SK-N-MC (cell line): ENCODE results near the gene FADS2.

Experiments
- EZH2 ChIP-seq: fragments of 200-600 bp; sonication (generic); IDR thresholded peaks from one replicate; pipeline ENCODE4 v1.6.1; 2017; ENCODE audit warnings: antibody characterized with exemption
- FOXP2 ChIP-seq: optimal IDR thresholded peaks from 2 replicates; pipeline ENCODE3; 2011; ENCODE audit warnings: mild to moderate bottlenecking, moderate library complexity; ENCODE audit not compliant: insufficient read depth; ENCODE audit errors: extremely low read length, control extremely low read depth
- POLR2AphosphoS5 ChIP-seq: IDR thresholded peaks from 2 replicates; pipeline ENCODE4 v1.6.1; 2012; ENCODE audit warnings: mild to moderate bottlenecking, low read depth, low read length, borderline replicate concordance

GRCh38 chr11:61795876-61796526, 32.1 kb upstream of the FADS2 start:
- TF ChIP-seq POLR2AphosphoS5 (no peak), EZH2 (no peak), FOXP2 (no peak)
